Peyer's patch (tissue), 4 donors: ENCODE results near the gene CD68.

ENCODE experiments used
- POLR2A ChIP-seq, 2 donors: fragments of 450-650 bp; IDR thresholded peaks; one replicate each; pipeline ENCODE4 v1.5.1; 2017; ENCODE audit warnings: antibody characterized with exemption in 2 of 2, mild to moderate bottlenecking in 2 of 2, moderate library complexity in 2 of 2
- TF ChIP-seq, protein P1 (sequence below), 6 experiments: fragments of 450-650 bp in 4 of 6; fragments of 200-600 bp in 2 of 6; sonication (generic) in 1 of 6; IDR thresholded peaks; one replicate each; pipeline ENCODE4 v1.5.1; 2017 to 2019; ENCODE audit warnings: antibody characterized with exemption in 6 of 6, mild to moderate bottlenecking in 3 of 6, moderate library complexity in 1 of 6

DNA sequence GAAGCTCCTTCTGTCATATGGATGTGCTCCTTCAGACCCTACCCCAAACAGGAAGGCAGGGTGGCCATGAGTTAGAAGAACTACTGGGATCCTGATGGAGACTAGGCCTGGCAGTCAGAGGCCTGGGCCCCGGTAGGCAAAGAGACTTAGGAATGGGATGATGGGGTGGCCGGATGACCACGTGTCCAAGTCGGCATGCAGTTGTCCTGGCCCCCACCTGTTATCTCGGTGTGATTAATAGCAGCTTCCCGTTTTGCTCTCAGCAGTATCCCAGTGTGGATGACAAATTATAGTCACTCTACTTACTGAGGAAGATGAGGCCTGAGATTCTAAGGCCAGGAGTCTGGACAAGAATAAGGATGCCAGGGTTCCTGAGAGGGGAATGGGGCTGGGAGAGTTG lies 29.1 kb upstream of the CD68 start:
- TF ChIP-seq, protein P1, sequence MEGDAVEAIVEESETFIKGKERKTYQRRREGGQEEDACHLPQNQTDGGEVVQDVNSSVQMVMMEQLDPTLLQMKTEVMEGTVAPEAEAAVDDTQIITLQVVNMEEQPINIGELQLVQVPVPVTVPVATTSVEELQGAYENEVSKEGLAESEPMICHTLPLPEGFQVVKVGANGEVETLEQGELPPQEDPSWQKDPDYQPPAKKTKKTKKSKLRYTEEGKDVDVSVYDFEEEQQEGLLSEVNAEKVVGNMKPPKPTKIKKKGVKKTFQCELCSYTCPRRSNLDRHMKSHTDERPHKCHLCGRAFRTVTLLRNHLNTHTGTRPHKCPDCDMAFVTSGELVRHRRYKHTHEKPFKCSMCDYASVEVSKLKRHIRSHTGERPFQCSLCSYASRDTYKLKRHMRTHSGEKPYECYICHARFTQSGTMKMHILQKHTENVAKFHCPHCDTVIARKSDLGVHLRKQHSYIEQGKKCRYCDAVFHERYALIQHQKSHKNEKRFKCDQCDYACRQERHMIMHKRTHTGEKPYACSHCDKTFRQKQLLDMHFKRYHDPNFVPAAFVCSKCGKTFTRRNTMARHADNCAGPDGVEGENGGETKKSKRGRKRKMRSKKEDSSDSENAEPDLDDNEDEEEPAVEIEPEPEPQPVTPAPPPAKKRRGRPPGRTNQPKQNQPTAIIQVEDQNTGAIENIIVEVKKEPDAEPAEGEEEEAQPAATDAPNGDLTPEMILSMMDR (IDR thresholded peaks at IDR 0.05): no peak
- no peak for TF ChIP-seq POLR2A (IDR thresholded peaks at IDR 0.05)
